Upper lobe of right lung (tissue), 1 donor: ENCODE results near the gene CMPK2. TPM values are rescaled to one million over a fixed set of nuclear protein-coding genes. Genes with fewer than 3 reads are reported as not detected.

Experiments used
- ATAC-seq: fragments of 200-7000 bp; cut with Tn5 transposase; one replicate; pipeline ENCODE4 v1.9.1; 2020; ENCODE audit warnings: mild to moderate bottlenecking, moderate library complexity
- DNase-seq: peaks from one replicate; pipeline ENCODE4 v3.0.0-alpha.2; 2020
- H3K27ac ChIP-seq: fragments of 200-600 bp; one replicate; pipeline ENCODE4 v1.8.0; 2022
- H3K27me3 ChIP-seq: fragments of 200-600 bp; one replicate; pipeline ENCODE4 v1.8.0; 2022; ENCODE audit warnings: mild to moderate bottlenecking
- H3K36me3 ChIP-seq: fragments of 200-600 bp; one replicate; pipeline ENCODE4 v1.8.0; 2022
- H3K4me1 ChIP-seq: fragments of 200-600 bp; one replicate; pipeline ENCODE4 v1.8.0; 2022
- H3K4me3 ChIP-seq: fragments of 200-600 bp; one replicate; pipeline ENCODE4 v1.8.0; 2022; ENCODE audit warnings: mild to moderate bottlenecking
- H3K9me3 ChIP-seq: fragments of 200-600 bp; one replicate; pipeline ENCODE4 v1.8.0; 2022
- intact Hi-C: fragments of 100-400 bp; cut with DNase I; formaldehyde crosslinking; loops from one replicate; pipeline ENCODE4 v1.11.0; 2022
- total RNA-seq: library from RNA; stranded (reverse); fragmentation: NEBNext Ultra II Directional; extraction: Animal tissue kit (Norgen Biotek cat#: 25700); gene quantifications from one replicate; pipeline ENCODE4 v1.2.1, GENCODE V29; 2021
- TF ChIP-seq, protein P1 (sequence below): fragments of 200-600 bp; IDR thresholded peaks from one replicate; pipeline ENCODE4 v1.8.0; 2022; ENCODE audit warnings: antibody characterized with exemption
- donor health status: DM: no; HTN: yes; CAD: no; lungs with severe emphysema.

Gene CMPK2
- total RNA-seq, 1 donor from 2014 or later = 23.2 TPM

DNA sequence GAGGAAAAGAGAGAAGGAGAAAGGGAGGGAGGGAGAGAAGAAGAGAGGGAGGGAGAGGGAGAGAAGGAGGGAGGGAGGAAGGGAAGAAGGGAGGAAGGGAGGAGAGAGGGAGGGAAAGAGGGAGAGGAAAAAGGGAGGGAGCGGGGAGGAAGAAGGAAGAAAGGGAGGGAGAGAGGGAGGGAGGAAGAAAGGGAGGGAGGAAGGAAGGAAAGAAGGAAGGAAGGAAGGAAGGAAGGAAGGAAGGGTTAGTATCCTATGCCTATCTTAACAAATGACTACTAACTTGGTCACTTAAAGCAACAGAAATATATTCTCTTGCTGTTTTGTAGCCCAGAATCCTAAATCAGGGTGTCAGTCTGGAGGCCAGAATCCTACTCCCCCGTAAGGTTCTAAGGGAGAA lies 52.1 kb downstream of the CMPK2 start:
- no peak overlapping the region for H3K27ac ChIP-seq
- ATAC-seq = no peak

DNA sequence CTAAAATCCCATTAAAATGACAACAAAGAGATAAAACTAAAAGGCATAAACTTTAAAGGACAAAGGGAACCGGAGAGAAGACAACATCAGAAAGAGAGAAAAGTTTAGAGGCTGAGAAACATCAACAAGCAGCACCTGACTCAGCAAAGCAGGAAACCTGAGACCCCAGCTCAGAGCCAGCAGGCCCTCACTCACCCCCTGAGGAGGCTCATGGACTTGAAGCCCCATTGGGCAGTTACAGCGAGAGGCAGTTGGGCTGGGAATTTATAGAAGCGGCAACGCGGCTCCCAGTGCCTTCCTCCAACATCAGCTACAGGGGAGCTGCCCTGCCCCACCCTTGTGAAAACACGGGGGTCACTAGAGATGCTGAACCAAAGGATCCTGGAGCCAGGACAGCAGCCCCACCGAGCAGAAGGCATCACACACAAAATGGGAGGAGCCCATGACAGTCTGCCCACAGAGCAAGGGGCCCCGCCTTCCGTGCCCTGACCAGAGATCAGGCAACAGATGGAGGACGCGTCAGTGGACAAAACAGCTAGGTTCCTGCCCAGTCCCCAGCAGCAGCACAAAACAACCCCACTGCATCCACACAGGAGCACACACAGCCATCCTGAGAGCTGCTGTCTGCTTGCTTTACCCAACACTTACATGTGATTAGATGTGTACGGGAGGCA lies 52.7 kb downstream of the CMPK2 start:
- Histone ChIP-seq H3K4me1 (no peaks in the 10 kb centered on the region), H3K9me3 (no peaks in the 10 kb centered on the region), H3K27me3 (no peaks in the 10 kb centered on the region), H3K36me3 (no peaks in the 10 kb centered on the region), H3K27ac (no peak overlapping the region), H3K4me3 (no peak overlapping the region)
- ATAC-seq = no peak
- DNase-seq = no peak
- TF ChIP-seq, protein P1, sequence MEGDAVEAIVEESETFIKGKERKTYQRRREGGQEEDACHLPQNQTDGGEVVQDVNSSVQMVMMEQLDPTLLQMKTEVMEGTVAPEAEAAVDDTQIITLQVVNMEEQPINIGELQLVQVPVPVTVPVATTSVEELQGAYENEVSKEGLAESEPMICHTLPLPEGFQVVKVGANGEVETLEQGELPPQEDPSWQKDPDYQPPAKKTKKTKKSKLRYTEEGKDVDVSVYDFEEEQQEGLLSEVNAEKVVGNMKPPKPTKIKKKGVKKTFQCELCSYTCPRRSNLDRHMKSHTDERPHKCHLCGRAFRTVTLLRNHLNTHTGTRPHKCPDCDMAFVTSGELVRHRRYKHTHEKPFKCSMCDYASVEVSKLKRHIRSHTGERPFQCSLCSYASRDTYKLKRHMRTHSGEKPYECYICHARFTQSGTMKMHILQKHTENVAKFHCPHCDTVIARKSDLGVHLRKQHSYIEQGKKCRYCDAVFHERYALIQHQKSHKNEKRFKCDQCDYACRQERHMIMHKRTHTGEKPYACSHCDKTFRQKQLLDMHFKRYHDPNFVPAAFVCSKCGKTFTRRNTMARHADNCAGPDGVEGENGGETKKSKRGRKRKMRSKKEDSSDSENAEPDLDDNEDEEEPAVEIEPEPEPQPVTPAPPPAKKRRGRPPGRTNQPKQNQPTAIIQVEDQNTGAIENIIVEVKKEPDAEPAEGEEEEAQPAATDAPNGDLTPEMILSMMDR = no peak
- intact Hi-C loops = no loop called here

More for the DNA sequence above, 52.1 kb downstream of the CMPK2 start:
- H3K36me3 ChIP-seq = no peaks in the 10 kb centered on the region
- TF ChIP-seq, protein P1 = no peak
- H3K9me3 ChIP-seq = no peaks in the 10 kb centered on the region
- no peaks in the 10 kb centered on the region for H3K27me3 ChIP-seq
- no peak overlapping the region for H3K4me3 ChIP-seq
- H3K4me1 ChIP-seq = no peaks in the 10 kb centered on the region
- DNase-seq = no peak
- intact Hi-C loops = no loop called here

DNA sequence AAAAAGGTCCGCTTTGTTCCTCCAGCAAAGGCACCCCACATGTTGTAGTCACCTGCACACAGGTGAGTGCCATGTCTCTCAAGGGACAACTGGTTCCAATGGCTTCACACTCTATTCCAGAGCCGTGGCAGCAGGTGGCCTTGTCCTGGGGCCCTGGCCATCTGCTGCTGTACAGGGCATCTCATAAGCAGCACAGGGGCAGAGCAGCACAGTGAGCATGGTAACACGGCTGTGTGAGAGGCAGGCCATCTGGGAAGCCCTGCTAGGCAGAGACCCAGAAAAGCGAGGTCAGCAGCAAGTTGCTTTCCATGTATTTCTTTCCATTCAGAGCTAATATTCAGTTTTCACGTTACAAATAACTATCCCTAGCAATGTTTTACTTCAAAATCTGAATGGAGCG lies 54.7 kb downstream of the CMPK2 start:
- no peaks in the 10 kb centered on the region for H3K36me3 ChIP-seq
- ATAC-seq (no peak), DNase-seq (no peak)
- H3K4me3 ChIP-seq = no peak overlapping the region
- intact Hi-C loops = no loop called here
- no peaks in the 10 kb centered on the region for H3K4me1 ChIP-seq
- H3K27ac ChIP-seq = no peak overlapping the region
- no peaks in the 10 kb centered on the region for H3K9me3 ChIP-seq
- H3K27me3 ChIP-seq = no peaks in the 10 kb centered on the region
- TF ChIP-seq, protein P1 = no peak

DNA sequence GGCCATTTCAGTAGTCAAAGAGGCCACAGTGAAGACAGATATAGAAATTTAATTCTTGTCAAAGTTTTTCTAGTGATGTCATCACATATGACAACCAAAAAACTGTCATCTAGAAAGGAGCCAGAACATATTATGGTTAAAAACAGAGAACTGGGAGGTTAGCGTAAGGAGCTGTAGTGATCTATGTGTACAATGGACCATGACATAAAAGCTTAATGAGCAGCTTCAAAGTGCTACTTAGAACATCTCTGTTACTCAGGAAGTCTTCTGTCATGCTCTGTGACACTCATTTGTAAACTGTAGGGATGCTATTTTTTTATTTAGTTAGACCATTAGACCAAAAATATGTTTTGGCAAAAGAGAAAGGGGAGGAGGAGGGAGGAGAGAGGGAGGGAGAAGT lies 57.3 kb downstream of the CMPK2 start:
- no peaks in the 10 kb centered on the region for H3K27me3 ChIP-seq

DNA sequence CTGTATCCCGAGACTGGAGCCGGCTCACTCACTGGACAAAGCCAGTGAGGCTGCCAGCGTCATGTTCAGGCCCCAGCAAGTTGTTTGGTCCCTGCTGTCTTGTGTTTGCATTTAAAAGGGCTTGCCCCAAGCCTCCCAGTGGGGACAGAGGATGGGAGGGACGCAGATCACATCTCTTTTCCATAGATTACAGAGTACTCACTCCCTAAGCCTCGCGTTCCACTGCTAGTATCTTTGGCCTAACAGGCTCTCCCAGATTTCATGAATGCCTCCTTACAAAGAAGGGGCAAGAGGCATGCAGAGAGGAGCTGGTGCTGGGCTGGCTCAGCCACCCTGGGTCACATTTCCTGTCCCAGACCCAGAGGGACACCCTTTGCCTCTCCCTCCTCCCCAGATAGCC lies 59.1 kb downstream of the CMPK2 start:
- ATAC-seq = no peak
- Histone ChIP-seq H3K9me3 (no peaks in the 10 kb centered on the region), H3K27ac (no peak overlapping the region), H3K27me3 (no peaks in the 10 kb centered on the region), H3K36me3 (no peaks in the 10 kb centered on the region), H3K4me3 (no peak overlapping the region), H3K4me1 (no peaks in the 10 kb centered on the region)
- TF ChIP-seq, protein P1 = no peak
- DNase-seq = no peak
- intact Hi-C loops = no loop called here

More for the DNA sequence above, 57.3 kb downstream of the CMPK2 start:
- H3K36me3 ChIP-seq = no peaks in the 10 kb centered on the region
- intact Hi-C loops = no loop called here
- H3K27ac ChIP-seq = no peak overlapping the region
- ATAC-seq = no peak
- no peak overlapping the region for H3K4me3 ChIP-seq
- no peaks in the 10 kb centered on the region for H3K9me3 ChIP-seq
- DNase-seq = no peak
- TF ChIP-seq, protein P1 = no peak
- H3K4me1 ChIP-seq = no peaks in the 10 kb centered on the region

DNA sequence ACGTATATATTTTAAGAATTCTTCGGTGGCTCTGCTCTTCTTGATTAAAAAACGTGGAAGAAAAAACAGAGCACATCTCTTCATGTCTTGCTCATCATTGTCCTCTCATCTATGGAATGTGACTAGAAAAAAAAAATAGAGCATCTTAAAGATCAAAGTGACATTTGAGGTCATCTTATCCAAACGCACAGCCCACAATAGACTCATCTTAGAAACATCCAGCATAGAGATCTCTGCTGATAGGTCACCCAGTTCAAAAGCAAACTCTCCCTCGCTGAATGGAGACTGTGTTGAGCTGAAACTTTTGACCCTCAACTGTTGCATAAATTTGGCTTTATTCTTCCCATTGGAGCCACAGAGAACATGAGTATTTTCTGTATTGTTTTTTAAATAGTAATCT lies 65.2 kb downstream of the CMPK2 start:
- no peaks in the 10 kb centered on the region for H3K9me3 ChIP-seq
- ATAC-seq (no peak), DNase-seq (no peak)
- no peak overlapping the region for H3K4me3 ChIP-seq
- H3K4me1 ChIP-seq = no peaks in the 10 kb centered on the region
- no peak overlapping the region for H3K27ac ChIP-seq
- intact Hi-C loops = no loop called here
- H3K27me3 ChIP-seq = no peaks in the 10 kb centered on the region
- TF ChIP-seq, protein P1 = no peak
- no peaks in the 10 kb centered on the region for H3K36me3 ChIP-seq
